Sigmoid colon (tissue), 7 donors: ENCODE measurements around the gene MED23. TPM values are rescaled to one million over a fixed set of nuclear protein-coding genes. Genes with fewer than 3 reads are reported as not detected.

Experiments
- DNase-seq: peaks from one replicate; pipeline ENCODE4 v3.0.0-alpha.2; 2019
- H3K27ac ChIP-seq, 4 donors: fragments of 200-600 bp; sonication (generic); one replicate each; pipeline ENCODE4 v1.5.1; 2016 to 2019; ENCODE audit warnings: mild to moderate bottlenecking in 1 of 4
- H3K27me3 ChIP-seq, 3 donors: fragments of 200-600 bp; sonication (generic); one replicate each; pipeline ENCODE4 v1.5.1; 2019; ENCODE audit warnings: mild to moderate bottlenecking in 1 of 3
- H3K36me3 ChIP-seq, 4 donors: fragments of 200-600 bp; sonication (generic); one replicate each; pipeline ENCODE4 v1.5.1; 2016 to 2019
- H3K4me1 ChIP-seq, 4 donors: fragments of 200-600 bp; sonication (generic); one replicate each; pipeline ENCODE4 v1.5.1; 2017 to 2019
- H3K4me3 ChIP-seq, 4 donors: fragments of 200-600 bp; sonication (generic); one replicate each; pipeline ENCODE4 v1.5.1; 2017 to 2019; ENCODE audit warnings: mild to moderate bottlenecking in 2 of 4, moderate library complexity in 1 of 4
- H3K9me3 ChIP-seq, 4 donors: fragments of 200-600 bp in 3 of 4; sonication (generic) in 3 of 4; one replicate each; pipeline versions ENCODE4 v1.5.1 to v1.6.1; 2013 to 2019
- CTCF ChIP-seq, 4 experiments: fragments of 450-650 bp in 3 of 4; fragments of 200-600 bp in 1 of 4; IDR thresholded peaks; one replicate each; pipeline ENCODE4 v1.5.1; 2016 to 2019; ENCODE audit warnings: antibody characterized with exemption in 4 of 4, mild to moderate bottlenecking in 3 of 4, moderate library complexity in 2 of 4
- EP300 ChIP-seq, 4 donors: sonication (generic); formaldehyde crosslinking; IDR thresholded peaks; one replicate each; pipeline ENCODE4 v1.6.1; 2017; ENCODE audit warnings: antibody characterized with exemption in 4 of 4
- POLR2A ChIP-seq, 2 donors: fragments of 450-650 bp; IDR thresholded peaks; one replicate each; pipeline ENCODE4 v1.6.1; 2016; ENCODE audit warnings: antibody characterized with exemption in 2 of 2, mild to moderate bottlenecking in 2 of 2, moderate library complexity in 2 of 2
- POLR2AphosphoS5 ChIP-seq, 4 donors: sonication (generic); formaldehyde crosslinking; IDR thresholded peaks; one replicate each; pipeline ENCODE4 v1.6.1; 2017; ENCODE audit warnings: antibody characterized with exemption in 4 of 4
- WGBS, 2 donors: extraction: QIAGEN DNeasy Blood & Tissue Kit; methylation state at CpG; one replicate each; pipeline ENCODE4 v1.1.7; 2013; 5-methylcytosine and 5-hydroxymethylcytosine counted together
- intact Hi-C: fragments of 100-400 bp; cut with DNase I; formaldehyde crosslinking; loops from one replicate; pipeline ENCODE4 v1.15.1; 2023
- polyA plus RNA-seq, 3 donors: library from polyadenylated mRNA; stranded (reverse); fragments of 200-250 nt; gene quantifications; one replicate each; pipeline ENCODE4 v1.2.3, GENCODE V29; 2013
- total RNA-seq, 4 donors: library from RNA; depleted of rRNA; stranded (reverse); fragments of >200 nt; gene quantifications; one replicate each; pipeline ENCODE4 v1.1.0, GENCODE V29; 2016
- donor health status: healthy with polysubstance abuse.
- donor health status: Bipolar disorder and iron deficiency.
- donor health status: healthy.

MED23 gene
- total and polyA plus RNA-seq, 7 donors: 5.3 to 29.6 (median 19.0) TPM

- intact Hi-C loops: no loop called here
- WGBS, 2 donors: 15 to 53% methylated on average over 1 of the region's 1 CpG
- no peak overlapping the region for H3K4me3 ChIP-seq
Observed at GRCh38 chr6:131660195-131660594, 32.2 kb upstream of the MED23 start.

GRCh38 chr6:131658287-131658686, 30.2 kb upstream of the MED23 start:
- intact Hi-C loops: no loop called here
- Histone ChIP-seq H3K4me1 (no peaks in the 10 kb centered on the region), H3K36me3 (no peaks in the 10 kb centered on the region), H3K27me3 (no peaks in the 10 kb centered on the region), H3K4me3 (no peak overlapping the region), H3K27ac (no peak overlapping the region), H3K9me3 (no peaks in the 10 kb centered on the region)
- TF ChIP-seq EP300 (IDR thresholded peaks at IDR 0.05) (no peak), CTCF (IDR thresholded peaks at IDR 0.05) (no peak), POLR2A (IDR thresholded peaks at IDR 0.05) (no peak)
- DNase-seq: no peak
- WGBS, 2 donors: 87 to 92% methylated on average over 3 of the region's 3 CpGs

More at GRCh38 chr6:131660195-131660594, 32.2 kb upstream of the MED23 start:
- H3K4me1 ChIP-seq: no peaks in the 10 kb centered on the region
- H3K36me3 ChIP-seq: no peaks in the 10 kb centered on the region
- no peak overlapping the region for H3K27ac ChIP-seq
- no peak for DNase-seq
- no peaks in the 10 kb centered on the region for H3K27me3 ChIP-seq
- no peaks in the 10 kb centered on the region for H3K9me3 ChIP-seq
- TF ChIP-seq POLR2AphosphoS5 (IDR thresholded peaks at IDR 0.05) (no peak), CTCF (IDR thresholded peaks at IDR 0.05) (no peak), EP300 (IDR thresholded peaks at IDR 0.05) (no peak), POLR2A (IDR thresholded peaks at IDR 0.05) (no peak)

- TF ChIP-seq POLR2AphosphoS5 (IDR thresholded peaks at IDR 0.05) (no peak), EP300 (IDR thresholded peaks at IDR 0.05) (no peak)
- H3K27me3 ChIP-seq: no peaks in the 10 kb centered on the region
Observed at GRCh38 chr6:131657630-131658111, 29.6 kb upstream of the MED23 start.

DNA sequence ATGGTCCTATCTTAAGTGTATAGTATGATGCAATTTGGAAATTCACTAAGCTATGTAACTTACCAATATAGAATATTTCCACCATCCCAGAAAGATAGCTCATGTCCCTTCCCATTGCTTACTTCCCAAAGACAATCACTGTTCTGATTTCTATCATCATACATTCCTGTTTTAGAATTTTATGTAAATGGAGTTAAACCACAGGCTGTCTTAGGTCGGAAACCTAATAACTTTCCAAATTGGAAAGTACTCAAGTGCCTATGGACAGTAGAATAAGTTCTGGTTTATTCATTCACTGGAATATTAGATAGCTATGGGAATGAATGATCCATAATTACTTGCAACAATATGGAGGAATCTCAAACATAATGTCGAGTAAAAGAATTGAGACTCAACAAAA, 29.2 kb upstream of the MED23 start:
- H3K4me1 ChIP-seq: no peaks in the 10 kb centered on the region
- intact Hi-C loops: no loop called here
- H3K27ac ChIP-seq: no peak overlapping the region
- H3K9me3 ChIP-seq: no peaks in the 10 kb centered on the region
- TF ChIP-seq EP300 (IDR thresholded peaks at IDR 0.05) (no peak), POLR2A (IDR thresholded peaks at IDR 0.05) (no peak), POLR2AphosphoS5 (IDR thresholded peaks at IDR 0.05) (no peak), CTCF (IDR thresholded peaks at IDR 0.05) (no peak)
- H3K36me3 ChIP-seq: no peaks in the 10 kb centered on the region
- 86 to 90% methylated on average over 2 of the region's 2 CpGs for WGBS, 2 donors
- no peak for DNase-seq
- H3K4me3 ChIP-seq: no peak overlapping the region
- H3K27me3 ChIP-seq: no peaks in the 10 kb centered on the region

More at GRCh38 chr6:131657630-131658111, 29.6 kb upstream of the MED23 start:
- DNase-seq: no peak
- 76 to 81% methylated on average over 6 of the region's 6 CpGs for WGBS, 2 donors
- intact Hi-C loops: no loop called here
- Histone ChIP-seq H3K27ac (no peak overlapping the region), H3K4me3 (no peak overlapping the region), H3K36me3 (no peaks in the 10 kb centered on the region), H3K4me1 (no peaks in the 10 kb centered on the region), H3K9me3 (no peaks in the 10 kb centered on the region)

DNA sequence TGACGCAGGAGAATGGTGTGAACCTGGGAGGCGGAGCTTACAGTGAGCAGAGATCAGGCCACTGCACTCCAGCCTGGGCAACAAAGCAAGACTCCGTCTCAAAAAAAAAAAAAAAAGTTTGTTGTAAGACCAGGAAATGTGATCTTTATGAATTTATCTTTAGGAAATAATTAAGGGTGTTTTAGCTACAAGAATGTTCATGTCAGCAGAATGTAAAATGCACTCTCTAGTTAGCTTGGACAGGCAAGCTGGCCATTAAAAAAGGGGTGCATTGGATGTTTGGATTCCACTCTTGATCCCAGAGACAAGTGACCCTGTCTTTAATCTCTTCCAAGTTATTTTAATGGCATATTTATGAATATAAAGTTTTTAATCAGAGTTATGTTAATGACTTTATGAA, 28.6 kb upstream of the MED23 start:
- H3K27ac ChIP-seq: no peak overlapping the region
- no peak overlapping the region for H3K4me3 ChIP-seq
- no peaks in the 10 kb centered on the region for H3K4me1 ChIP-seq
- intact Hi-C loops: no loop called here
- H3K36me3 ChIP-seq: no peaks in the 10 kb centered on the region
- WGBS, 2 donors: 95% methylated on average over 3 of the region's 3 CpGs
- no peaks in the 10 kb centered on the region for H3K27me3 ChIP-seq
- TF ChIP-seq CTCF (IDR thresholded peaks at IDR 0.05): no peak
- TF ChIP-seq EP300 (IDR thresholded peaks at IDR 0.05): no peak
- no peak for TF ChIP-seq POLR2A (IDR thresholded peaks at IDR 0.05)
- no peak for TF ChIP-seq POLR2AphosphoS5 (IDR thresholded peaks at IDR 0.05)
- DNase-seq: no peak
- no peaks in the 10 kb centered on the region for H3K9me3 ChIP-seq
